Cardiac fibroblast (primary cell): Measurements from ENCODE around the gene TSPAN14.
"Not testable (repeated sequence)": the region's sequence is repeated elsewhere in the genome, so short reads cannot be mapped to it uniquely, and the experiment has no call there.

Experiments
- DNase-seq, 2 donors: peaks; one replicate each; pipeline versions ENCODE4 v3.0.0 to v3.0.0-alpha.2; 2010; ENCODE audit warnings: low read depth in 2 of 2
- H3K4me3 ChIP-seq, 2 donors: replicated peaks in 1 of 2; 1 replicate in 1 of 2; 2 replicates in 1 of 2; pipeline ENCODE4 v1.5.1; 2011; ENCODE audit warnings: low read depth in 2 of 2, low read length in 2 of 2, mild to moderate bottlenecking in 2 of 2, moderate library complexity in 1 of 2
- CTCF ChIP-seq: IDR thresholded peaks from one replicate; pipeline ENCODE4 v1.5.1; 2011; ENCODE audit warnings: low read depth, mild to moderate bottlenecking, low read length, inconsistent platforms

The TSPAN14 gene

GRCh38 chr10:80532571-80532970, 78.5 kb downstream of the TSPAN14 start:
- H3K4me3 ChIP-seq: no peak overlapping the region
- no peak for DNase-seq
- no peak for TF ChIP-seq CTCF

GRCh38 chr10:80534059-80534458, 79.9 kb downstream of the TSPAN14 start:
- DNase-seq, H3K4me3 ChIP-seq: not testable (repeated sequence)

- H3K4me3 ChIP-seq, DNase-seq: not testable (repeated sequence)
Observed at GRCh38 chr10:80534646-80535045, 80.5 kb downstream of the TSPAN14 start.

- peak; percentile 28 for DNase-seq
- peak overlapping the region in 1 of 2 donors; percentile 18 for H3K4me3 ChIP-seq
- TF ChIP-seq CTCF: peak; percentile 20
Observed at GRCh38 chr10:80535671-80536360, 81.7 kb downstream of the TSPAN14 start.

GRCh38 chr10:80536361-80536835, 82.3 kb downstream of the TSPAN14 start:
- no peak for TF ChIP-seq CTCF
- H3K4me3 ChIP-seq: no peak overlapping the region
- DNase-seq: no peak

GRCh38 chr10:80537086-80537735, 83.1 kb downstream of the TSPAN14 start:
- TF ChIP-seq CTCF: no peak
- no peak for DNase-seq

GRCh38 chr10:80537736-80538480, 83.8 kb downstream of the TSPAN14 start, which contains the start of gene SH2D4B:
Gene SH2D4B (plus strand): TSS chr10:80537902. CDS start chr10:80538332, 430 bp downstream.
- DNase-seq: no peak
- H3K4me3 ChIP-seq: no peak within 1 kb of the TSS
- no peak for TF ChIP-seq CTCF

More at GRCh38 chr10:80537086-80537735, 83.1 kb downstream of the TSPAN14 start:
- H3K4me3 ChIP-seq: no peak overlapping the region
